ENCODE measurements around the gene PLCB1.
"Not testable (repeated sequence)": the region's sequence is repeated elsewhere in the genome, so short reads cannot be mapped to it uniquely, and the experiment has no call there.

The PLCB1 gene

GRCh38 chr20:8456765-8457164 lies 324.7 kb downstream of the PLCB1 start:
- no peak for DNase-seq

DNA sequence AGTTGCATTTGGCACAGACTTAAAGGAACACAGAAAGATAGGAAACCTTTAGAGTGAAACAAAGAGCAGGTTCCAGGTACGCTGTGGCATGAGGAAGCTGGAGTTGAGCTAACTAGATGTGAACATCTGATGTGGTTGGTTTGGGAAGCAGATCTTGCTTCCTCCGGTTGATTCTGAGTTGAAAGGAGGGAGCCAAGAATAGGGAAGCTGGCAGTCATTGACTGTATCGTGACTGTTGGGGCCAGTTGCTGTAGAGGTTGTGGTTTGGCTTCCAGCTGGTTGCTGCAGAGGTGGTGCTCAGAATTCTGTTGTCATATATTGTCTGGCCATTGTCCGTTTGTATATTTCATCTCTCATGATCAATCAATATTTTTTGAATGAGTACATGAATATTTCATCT lies 325.9 kb downstream of the PLCB1 start:
- no peak for DNase-seq

- DNase-seq: no peak
These were observed 329.1 kb downstream of the PLCB1 start for GRCh38 chr20:8461186-8461585.

- DNase-seq: no peak
These were observed 332.3 kb downstream of the PLCB1 start for GRCh38 chr20:8464368-8464767.

GRCh38 chr20:8466781-8467180 lies 334.7 kb downstream of the PLCB1 start:
- not testable (repeated sequence) for DNase-seq

- no peak for DNase-seq
These were observed 338.1 kb downstream of the PLCB1 start for GRCh38 chr20:8470156-8470555.

DNA sequence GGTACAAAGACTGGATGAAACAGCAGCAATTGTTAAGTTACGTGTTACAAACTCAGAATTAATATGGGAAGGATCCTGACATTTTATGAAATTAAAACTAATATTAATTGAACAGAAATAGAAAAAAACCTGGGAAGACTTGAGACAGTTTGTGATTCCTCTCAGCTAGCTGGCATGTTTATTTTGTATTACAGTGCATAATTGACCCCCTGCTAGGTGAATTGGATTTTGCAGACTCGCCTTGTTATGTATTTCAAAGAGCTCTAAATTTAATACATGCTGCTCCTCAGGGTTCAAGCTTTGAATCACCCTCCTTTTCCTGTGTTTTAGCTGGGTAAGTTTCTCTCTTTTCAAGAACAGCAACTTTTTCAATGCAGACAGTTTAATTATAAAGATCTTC lies 339.4 kb downstream of the PLCB1 start:
- no peak for DNase-seq

DNA sequence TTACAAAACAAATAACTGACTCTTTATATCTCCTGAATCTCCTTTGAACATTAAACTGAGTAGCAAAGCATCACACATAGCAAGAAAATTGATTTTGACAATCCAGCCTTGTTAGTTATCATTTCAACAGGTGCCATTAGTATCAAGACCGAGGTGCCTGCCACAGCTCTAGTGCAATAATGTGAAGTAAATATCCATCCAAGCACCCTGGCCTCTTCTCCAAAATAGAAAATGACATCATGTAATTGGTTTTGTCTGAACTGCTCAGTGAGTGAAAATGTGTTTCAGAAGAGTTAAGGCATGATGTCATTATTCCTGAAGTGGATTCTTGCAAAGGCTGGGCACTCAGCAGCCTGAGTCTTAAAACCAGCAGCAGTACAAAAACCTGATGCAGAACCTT lies 341.4 kb downstream of the PLCB1 start:
- DNase-seq: no peak

- no peak for DNase-seq
These were observed 342.1 kb downstream of the PLCB1 start for GRCh38 chr20:8474027-8474668.

GRCh38 chr20:8476021-8476420 lies 344.0 kb downstream of the PLCB1 start:
- no peak for DNase-seq

DNA sequence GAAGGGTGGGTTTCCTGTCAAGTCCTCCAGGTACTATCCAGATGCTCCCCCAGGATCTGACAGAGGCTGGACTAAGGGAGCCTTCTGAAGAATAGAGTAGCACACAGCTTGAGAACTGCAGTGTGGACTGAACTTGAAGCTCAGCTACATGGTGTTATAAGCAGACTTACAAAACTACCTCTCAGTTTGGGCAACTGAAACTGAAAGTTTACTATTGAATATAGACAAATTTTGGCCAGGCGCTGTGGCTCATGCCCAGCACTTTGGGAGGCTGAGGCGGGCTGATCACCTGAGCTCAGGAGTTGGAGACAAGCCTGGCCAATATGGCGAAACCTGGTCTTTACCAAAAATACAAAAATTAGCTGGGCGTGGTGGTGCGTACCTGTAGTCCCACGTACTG lies 348.5 kb downstream of the PLCB1 start:
- DNase-seq: no peak

DNA sequence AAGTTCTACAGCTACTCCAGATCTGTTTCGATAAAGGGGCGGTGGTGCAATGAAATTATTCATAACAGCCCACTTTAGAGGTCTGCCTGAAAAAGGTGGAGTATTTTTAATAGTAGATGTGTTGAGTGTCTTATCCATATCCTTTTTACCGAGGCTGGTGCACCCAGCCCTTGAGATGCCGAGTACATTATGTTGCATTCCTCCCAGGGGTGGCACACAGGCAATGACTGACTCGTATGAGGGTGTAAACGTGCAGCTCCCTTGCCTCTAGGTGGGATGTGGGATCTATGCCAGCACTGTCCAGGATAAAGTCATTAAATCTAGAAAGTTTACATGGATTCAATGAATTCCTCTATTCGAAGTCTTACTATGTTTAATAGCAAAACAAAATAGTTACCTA lies 355.6 kb downstream of the PLCB1 start:
- no peak for DNase-seq

DNA sequence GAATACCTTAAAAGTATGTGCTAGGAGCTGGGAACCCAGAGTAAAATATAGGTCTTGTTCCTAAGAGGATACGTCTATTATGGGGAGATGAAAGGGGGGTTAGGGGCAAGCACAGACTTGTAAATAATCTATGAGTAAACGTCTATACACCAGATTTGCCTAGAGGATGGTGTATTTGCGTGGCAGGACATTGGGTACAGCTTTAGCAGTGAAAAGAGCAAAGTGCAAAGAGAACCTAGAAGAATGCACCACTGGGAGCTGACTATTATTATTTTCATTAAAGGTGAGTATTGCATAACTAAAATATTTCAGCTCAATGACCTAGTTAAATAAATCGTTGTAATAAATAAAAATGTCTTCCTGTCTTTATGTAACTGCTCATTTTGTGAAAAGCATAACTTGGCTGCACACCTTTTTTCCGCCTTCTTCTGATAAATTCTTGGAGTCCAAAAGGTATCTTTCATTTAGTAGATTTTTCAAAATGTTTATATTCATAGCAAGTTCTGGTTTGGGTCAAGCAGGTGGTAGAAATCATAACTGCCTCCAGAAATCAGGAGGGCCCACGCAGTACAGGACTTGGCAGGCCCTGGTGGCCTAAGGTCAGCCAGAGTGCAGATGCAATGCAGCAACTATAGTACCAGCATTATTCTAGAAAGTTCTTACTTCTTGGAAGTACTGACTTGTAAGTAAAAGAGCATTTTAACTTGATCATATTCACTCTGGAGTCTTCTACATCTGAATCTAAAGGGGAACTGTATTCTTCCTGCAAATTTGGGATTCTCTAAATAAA lies 357.2 kb downstream of the PLCB1 start:
- no peak for DNase-seq

DNA sequence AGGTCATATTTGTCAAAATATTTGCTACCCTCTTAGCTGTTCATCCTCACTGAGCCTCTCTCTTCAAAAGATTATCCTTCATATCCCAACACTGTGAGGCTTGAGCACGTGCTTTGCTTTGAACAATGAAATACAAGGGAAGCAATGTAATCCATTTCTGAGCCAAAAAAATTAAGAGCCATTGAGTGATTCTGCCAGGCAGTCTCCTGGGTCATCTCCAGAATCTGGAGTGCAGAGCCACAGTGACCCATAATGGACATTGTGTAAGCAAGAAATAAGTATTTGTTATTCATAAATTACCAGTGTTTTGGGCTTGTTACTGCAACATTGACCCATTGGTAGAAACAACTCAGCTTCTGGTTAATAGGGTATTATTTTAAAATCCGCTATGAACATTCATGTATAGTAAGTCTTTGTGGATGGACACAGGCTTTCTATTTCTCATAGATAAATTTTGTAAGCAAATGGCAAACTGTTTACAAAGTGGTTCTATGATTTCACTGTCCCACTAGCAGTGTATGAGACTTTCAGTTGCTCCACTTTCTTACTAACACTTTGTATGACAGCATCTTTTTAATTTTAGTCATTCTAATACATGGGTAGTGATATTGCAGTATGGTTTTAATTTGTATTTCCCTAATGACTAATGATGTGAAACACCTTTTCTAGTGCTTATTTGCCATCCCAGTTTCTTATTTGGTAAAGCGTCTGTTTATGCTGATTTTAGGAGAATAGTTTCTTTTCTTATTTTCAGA lies 358.2 kb downstream of the PLCB1 start:
- DNase-seq: no peak

DNA sequence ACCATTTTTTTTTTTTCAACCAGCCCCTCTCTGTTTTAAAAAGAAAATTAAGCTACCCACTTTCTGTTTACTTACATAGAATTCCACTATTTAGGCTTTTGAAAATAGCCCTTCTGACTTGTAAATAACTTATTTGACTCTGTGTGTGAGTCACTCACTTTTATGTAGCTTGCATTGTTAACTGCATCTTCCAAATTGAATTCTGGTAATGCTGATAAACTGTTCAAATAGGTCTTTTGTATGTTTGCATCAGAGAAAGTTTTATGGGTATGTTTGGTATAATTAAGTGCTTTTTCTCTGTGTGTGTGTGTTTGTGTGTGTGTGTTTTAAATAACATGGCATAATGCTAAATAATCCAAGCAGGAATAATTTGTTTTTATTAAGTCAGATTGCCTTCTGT lies 360.1 kb downstream of the PLCB1 start:
- no peak for DNase-seq

DNA sequence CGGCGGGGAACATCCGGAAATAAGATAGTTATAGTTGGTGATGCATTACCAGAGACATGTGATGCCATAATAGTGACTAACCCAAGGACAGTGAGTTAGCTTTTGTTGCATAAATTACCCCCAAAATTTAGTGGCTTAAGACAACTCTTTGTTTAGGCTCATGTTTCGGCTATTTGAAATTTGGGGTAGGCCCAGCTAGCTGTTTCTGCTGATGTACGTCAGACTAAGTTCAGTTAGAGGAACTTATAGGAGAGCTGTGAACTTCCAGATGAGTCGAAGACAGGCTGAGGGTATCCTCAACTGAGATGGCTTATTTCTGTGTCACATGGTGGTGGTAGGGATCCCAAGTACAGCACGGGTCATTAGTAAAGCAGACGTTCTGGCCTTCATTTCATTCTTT lies 366.5 kb downstream of the PLCB1 start:
- no peak for DNase-seq

- no peak for DNase-seq
These were observed 372.0 kb downstream of the PLCB1 start for GRCh38 chr20:8504030-8504429.

- no peak for DNase-seq
These were observed 373.6 kb downstream of the PLCB1 start for GRCh38 chr20:8505476-8506200.

GRCh38 chr20:8507231-8507630 lies 375.2 kb downstream of the PLCB1 start:
- no peak for DNase-seq

- no peak for DNase-seq
These were observed 377.7 kb downstream of the PLCB1 start for GRCh38 chr20:8509809-8510208.

- no peak for DNase-seq
These were observed 378.7 kb downstream of the PLCB1 start for GRCh38 chr20:8510808-8511207.

DNA sequence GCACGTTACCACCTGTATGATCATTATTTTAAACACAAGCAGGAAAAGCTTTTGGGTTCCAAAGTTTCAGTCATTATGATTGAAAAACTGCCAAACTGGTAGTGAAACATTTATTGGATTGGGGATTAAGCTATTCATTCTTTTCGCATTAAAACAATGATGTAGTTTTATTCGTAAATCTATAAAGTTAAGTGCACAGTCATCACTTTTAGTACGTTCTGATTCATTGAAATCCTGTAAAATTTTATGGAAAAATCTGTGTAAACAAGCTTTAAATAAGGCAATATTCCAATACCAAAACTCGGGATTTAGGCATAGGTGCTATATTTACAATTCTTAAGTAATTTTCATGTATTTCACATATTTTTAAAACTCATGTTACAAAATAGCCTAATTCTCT lies 379.9 kb downstream of the PLCB1 start:
- DNase-seq: no peak

DNA sequence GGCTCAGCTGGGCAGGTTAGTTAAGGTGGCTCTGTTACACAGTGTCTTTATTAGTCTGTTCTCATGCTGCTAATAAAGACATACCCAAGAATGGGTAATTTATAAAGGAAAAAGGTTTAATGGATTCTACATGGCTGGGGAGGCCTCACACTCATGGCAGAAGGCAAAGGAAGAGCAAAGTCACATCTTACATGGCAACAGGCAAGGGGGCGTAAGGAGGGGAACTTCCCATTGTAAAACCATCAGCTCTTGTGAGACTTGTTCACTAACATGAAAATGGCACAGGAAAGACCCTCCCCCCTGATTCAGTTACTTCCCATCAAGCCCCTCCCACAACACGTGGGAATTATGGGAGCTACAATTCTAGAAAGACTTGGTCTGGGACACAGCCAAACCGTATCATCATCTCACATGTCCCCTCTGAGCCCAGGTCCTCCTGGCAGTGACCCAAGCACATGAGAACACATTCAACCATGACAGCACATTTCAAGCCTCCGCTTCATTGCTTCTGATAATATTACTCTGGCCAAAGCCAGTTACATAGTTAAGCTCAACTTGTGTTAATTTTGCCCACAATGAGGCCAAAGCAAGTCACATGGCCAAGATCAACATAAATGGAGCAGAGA lies 383.9 kb downstream of the PLCB1 start:
- DNase-seq: no peak

Measured in T-helper 1 cell (primary cell).